HG02981 (cell line): ENCODE measurements around the gene FAM210B.
A peak's percentile ranks its signal among the peaks of the same experiment; 100 is the strongest.
"Not testable (repeated sequence)": the region's sequence is repeated elsewhere in the genome, so short reads cannot be mapped to it uniquely, and the experiment has no call there.

Experiments
- ATAC-seq: cut with Tn5 transposase; IDR thresholded peaks from one replicate; pipeline ENCODE4 v1.9.1; 2021; ENCODE audit warnings: mild to moderate bottlenecking, moderate library complexity; ENCODE audit not compliant: unreplicated experiment

FAM210B gene

GRCh38 chr20:56391596-56392131 is 32.9 kb downstream of the FAM210B start:
- ATAC-seq = peak; percentile 23

- ATAC-seq = peak; percentile 96
Measured at GRCh38 chr20:56392132-56392880, 33.5 kb downstream of the FAM210B start, which contains the start of the genes AURKA and CSTF1. TSS of gene AURKA (minus strand) at chr20:56392215. CDS start at chr20:56388197, 4,018 bp downstream. TSS of gene CSTF1 (plus strand) at chr20:56392645. CDS start at chr20:56395553, 2,908 bp downstream.

- ATAC-seq = no peak
Measured at GRCh38 chr20:56392881-56393482, 34.2 kb downstream of the FAM210B start.

GRCh38 chr20:56393653-56394052 is 34.9 kb downstream of the FAM210B start:
- ATAC-seq = no peak

GRCh38 chr20:56395166-56395565 is 36.4 kb downstream of the FAM210B start:
- no peak for ATAC-seq

GRCh38 chr20:56400001-56400640 is 41.3 kb downstream of the FAM210B start:
- peak; percentile 64 for ATAC-seq

GRCh38 chr20:56403465-56403864 is 44.7 kb downstream of the FAM210B start:
- no peak for ATAC-seq

DNA sequence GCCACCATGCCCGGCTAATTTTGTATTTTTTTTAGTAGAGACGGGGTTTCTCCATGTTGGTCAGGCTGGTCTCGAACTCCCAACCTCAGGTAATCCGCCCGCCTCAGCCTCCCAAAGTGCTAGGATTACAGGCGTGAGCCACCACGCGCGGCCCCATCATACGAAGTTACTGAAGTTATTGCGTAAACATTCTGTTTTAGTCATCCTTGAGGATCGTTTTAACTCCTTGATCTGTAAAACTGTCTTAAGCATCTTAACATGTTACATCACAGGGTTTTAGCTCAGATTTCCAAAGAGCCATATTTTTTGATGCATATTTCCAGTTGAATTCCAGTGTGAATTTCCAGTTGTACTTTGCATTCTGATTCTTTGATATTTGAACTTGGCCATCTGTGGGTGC is 46.6 kb downstream of the FAM210B start:
- not testable (repeated sequence) for ATAC-seq

DNA sequence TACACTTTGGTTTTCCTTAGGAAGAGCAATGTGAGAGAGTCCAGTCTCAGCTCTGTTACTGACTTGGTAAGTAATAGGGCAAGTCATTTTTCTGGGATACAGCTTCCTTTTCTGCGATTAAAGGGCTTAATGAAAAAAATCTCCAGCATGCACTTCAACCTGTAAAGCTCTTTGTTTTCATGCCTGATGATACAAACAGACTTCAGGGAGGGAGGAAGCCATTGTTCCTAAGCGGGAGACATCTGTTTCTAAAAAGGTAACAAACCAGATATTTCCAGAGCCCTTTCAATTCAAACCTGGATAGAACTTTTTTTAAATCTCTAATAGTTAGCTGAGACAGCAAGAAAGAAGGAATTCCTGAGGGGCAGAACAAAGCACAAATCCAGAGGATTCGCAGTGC is 48.1 kb downstream of the FAM210B start:
- ATAC-seq = no peak

DNA sequence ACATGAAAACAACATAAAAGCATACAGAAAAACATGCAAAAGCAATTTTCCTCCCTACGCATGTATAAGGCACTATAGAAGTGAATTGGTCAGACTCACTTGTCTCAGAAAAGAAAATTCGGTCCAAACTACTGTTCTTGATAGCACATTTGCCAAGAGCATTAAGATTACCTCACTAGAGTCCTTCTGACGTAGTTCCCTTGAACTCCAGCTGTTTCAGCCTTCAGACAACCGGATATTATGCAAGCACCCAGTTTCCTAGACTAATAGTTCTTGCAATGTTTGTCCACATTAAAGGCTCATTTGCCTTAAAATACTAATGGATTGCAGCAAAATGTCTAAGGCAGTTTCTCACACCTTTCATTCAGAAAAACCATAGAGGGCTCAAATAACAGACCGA is 50.7 kb downstream of the FAM210B start:
- ATAC-seq = no peak

GRCh38 chr20:56409956-56410355 is 51.2 kb downstream of the FAM210B start:
- ATAC-seq = no peak

- ATAC-seq = not testable (repeated sequence)
Measured at GRCh38 chr20:56411287-56411686, 52.5 kb downstream of the FAM210B start.

DNA sequence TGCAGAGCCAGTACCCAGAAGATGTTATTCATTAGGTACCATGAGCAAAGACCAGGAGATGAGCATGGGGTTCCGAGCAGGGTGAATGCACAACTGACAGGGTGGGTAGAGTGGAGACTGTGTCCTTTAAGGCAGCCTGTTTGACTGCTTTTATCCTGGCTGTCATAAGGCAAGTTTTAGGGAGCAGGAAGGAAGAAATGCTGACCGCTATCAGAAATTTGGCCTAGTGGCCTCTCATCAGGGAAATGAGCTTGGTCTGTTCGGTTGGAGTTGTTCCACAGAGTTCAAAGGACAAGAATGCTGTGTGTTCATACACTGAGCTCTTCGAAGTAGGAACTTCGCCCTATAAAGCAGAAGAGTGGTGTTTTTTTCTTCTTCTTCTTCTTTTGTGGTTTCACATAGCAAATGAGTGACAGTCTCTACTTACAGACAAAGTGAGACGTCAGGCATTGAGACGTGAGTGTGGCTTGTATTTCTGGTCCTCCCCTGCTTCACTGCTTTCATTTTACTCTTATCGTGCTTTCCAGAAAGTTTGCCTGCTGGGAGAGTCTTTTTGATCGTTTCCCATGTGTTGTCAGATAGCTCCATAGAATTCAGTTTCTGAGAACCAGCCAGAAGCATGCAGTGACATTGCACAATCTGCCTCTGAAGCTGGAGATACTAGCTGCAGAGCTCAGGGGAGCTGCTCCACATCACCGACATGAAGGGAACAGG is 53.1 kb downstream of the FAM210B start, which contains the start of gene CASS4:
Gene CASS4 (plus strand): TSS at position 502 of the 714 bp plus-strand sequence. CDS start 199 bp downstream, at position 701.
- peak; percentile 78 for ATAC-seq

- no peak for ATAC-seq
Measured at GRCh38 chr20:56412473-56412790, 53.7 kb downstream of the FAM210B start.

GRCh38 chr20:56412949-56413348 is 54.2 kb downstream of the FAM210B start:
- no peak for ATAC-seq

DNA sequence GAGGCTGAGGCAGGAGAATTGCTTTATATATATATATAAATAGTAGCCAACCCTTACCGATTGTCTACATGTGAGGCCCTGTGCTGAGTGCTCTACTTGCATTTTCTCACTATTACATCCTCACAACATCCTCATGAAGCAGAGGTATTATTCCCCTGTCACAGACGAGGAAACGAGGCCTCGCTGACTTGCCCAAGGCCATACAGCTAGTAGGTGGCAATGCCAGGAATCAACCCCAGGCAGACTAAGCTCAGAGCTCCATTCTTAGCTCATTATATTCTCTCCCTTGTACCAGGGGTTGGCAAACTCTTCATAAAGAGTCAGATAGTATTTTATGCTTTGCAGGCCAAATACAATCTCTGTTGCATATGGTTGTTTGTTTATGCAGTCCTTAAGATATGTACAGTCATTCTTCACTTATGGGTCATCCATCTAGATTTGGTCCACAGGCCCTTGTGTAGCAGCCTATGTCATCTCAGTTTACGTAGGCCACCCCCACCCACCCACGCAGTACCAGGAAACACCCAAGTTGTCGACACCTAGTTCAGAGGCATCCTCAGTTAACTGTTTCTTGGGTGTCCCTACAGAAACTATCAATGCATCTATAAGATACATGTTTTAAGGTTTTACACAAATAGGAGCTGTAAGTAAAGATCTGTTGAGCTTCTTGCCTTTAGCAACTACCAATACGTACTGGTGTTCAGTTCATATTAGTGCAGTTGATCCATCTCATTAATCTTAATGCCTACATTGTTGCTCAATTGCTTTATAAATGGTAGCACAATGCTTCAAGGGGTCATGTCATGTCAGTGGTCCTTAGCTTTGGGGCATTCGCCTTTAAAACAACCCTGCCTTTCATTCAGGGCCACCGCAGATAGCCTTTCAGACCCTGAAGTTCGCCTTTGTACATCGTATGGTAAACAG is 56.3 kb downstream of the FAM210B start:
- ATAC-seq = no peak

DNA sequence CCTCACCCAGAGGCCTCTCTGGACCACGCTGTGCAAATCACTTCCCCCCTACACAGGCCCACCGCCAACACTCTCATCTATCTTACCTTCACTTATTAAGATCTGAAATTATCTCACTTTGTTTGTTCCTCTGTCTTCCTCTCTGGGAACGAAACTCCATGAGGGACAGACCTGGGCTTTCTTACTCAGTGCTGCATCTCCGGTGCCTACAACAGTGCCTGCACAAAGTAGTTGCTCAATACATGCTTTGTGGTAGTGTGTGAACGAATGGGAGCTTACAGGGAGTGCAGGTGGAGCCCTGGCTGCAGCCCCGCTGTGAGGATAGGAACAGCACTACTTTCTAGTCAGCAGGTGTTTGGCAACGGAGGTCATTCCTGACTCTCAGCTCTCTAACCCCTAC is 58.6 kb downstream of the FAM210B start:
- ATAC-seq = no peak

GRCh38 chr20:56417911-56418310 is 59.1 kb downstream of the FAM210B start:
- no peak for ATAC-seq
